T-helper 1 cell treated with Interleukin-12 subunit alpha and Interleukin-12 subunit beta and Interleukin-4 antibody, amounts not matched to agents 30 μg/mL and 1 μg/mL, for 36 hours (primary cell): ENCODE results near the gene ZHX3.
"Not testable (repeated sequence)": the region's sequence is repeated elsewhere in the genome, so short reads cannot be mapped to it uniquely, and the experiment has no call there.

Source experiments
- H3K27ac Mint-ChIP-seq: one replicate; pipeline ENCODE4 v1.8.0; 2021; ENCODE audit warnings: mild to moderate bottlenecking, mixed read lengths
- H3K27me3 Mint-ChIP-seq: one replicate; pipeline ENCODE4 v1.8.0; 2021; ENCODE audit warnings: low read depth, mixed read lengths
- H3K36me3 Mint-ChIP-seq: one replicate; pipeline ENCODE4 v1.8.0; 2021; ENCODE audit warnings: low read depth, mixed read lengths
- H3K4me1 Mint-ChIP-seq: one replicate; pipeline ENCODE4 v1.8.0; 2021; ENCODE audit warnings: low read depth, mixed read lengths
- H3K4me3 Mint-ChIP-seq: one replicate; pipeline ENCODE4 v1.8.0; 2021; ENCODE audit warnings: mild to moderate bottlenecking, moderate library complexity, mixed read lengths
- H3K9me3 Mint-ChIP-seq: one replicate; pipeline ENCODE4 v1.8.0; 2021; ENCODE audit warnings: mixed read lengths

ZHX3 gene

DNA sequence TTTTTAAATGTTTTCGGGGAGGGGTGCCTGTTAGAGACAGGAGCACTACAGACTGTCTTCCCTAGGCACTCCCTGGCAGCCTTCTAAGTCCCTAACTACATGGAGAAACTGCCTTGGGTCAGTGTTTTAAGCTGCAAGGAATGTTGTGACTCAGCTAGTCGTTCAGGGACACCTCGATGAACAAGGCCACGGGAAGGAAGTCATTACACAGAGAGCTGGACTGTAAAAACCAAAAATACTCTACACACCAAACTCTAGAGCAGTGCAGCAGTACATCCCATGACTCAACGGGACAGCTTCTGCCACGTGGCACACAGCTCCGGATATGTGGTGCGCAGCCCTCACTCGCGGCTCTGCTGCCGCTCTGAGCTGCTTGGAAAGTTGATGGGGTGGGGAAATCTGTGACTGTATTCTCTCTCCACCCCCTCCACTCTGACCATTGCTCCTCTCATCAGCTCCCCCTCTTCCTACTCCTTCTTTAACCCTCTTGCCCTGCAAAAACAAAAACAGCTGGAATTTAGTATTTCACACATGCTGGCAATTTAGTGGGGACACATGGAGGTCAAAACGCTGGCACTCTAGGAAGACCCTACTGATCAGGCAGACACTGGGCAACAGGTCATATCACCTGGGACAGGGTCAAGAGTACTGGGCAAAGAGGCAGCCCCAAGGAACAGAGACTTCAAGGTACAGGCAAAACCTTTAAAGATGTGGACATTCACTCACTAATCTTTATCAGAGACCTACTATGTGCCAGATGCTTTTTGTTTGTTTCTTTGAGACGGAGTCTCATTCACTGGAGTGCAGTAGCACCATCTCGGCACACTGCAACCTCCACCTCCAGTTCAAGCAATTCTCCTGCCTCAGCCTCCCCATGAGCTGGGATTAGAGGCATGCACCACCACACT, 12.2 kb upstream of the ZHX3 start:
- no peak overlapping the region for H3K4me3 Mint-ChIP-seq
- no peaks in the 10 kb centered on the region for H3K9me3 Mint-ChIP-seq
- no peaks in the 10 kb centered on the region for H3K36me3 Mint-ChIP-seq
- H3K27me3 Mint-ChIP-seq = no peaks in the 10 kb centered on the region
- H3K27ac Mint-ChIP-seq = peak overlapping the region; percentile 42
- H3K4me1 Mint-ChIP-seq = peaks cover 12% of the 10 kb centered on the region

GRCh38 chr20:41327178-41327577, 9.6 kb upstream of the ZHX3 start:
- Mint-ChIP-seq H3K4me1 (peaks cover 12% of the 10 kb centered on the region), H3K36me3 (no peaks in the 10 kb centered on the region), H3K27me3 (no peaks in the 10 kb centered on the region), H3K9me3 (no peaks in the 10 kb centered on the region), H3K27ac (no peak overlapping the region), H3K4me3 (no peak overlapping the region)

DNA sequence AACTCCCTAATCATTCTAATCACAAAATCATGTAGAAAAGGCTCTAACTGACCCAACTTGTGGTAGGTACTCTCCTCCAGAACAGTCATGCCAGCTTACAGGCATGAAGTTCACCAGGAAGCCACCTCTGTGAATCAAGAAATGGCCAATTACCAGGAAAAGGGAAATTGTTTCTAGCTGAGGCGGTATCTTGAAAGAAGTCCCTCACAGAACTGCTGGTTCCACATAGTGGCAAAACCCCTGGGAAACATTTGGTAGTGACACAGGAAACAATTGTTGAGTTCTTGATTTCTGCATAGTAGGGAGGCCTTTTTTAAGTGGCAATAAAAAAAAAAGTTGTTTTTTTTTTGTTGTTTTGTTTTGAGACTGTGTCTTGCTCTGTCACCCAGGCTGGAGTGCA, 3.4 kb upstream of the ZHX3 start:
- Mint-ChIP-seq H3K27ac (no peak overlapping the region), H3K36me3 (no peaks in the 10 kb centered on the region), H3K9me3 (no peaks in the 10 kb centered on the region), H3K27me3 (peaks cover 6% of the 10 kb centered on the region), H3K4me1 (peaks cover 14% of the 10 kb centered on the region), H3K4me3 (no peak overlapping the region)

- Mint-ChIP-seq H3K27me3 (peaks cover 6% of the 10 kb centered on the region), H3K27ac (no peak overlapping the region)
These were observed 2.9 kb upstream of the ZHX3 start for GRCh38 chr20:41320441-41320840.

DNA sequence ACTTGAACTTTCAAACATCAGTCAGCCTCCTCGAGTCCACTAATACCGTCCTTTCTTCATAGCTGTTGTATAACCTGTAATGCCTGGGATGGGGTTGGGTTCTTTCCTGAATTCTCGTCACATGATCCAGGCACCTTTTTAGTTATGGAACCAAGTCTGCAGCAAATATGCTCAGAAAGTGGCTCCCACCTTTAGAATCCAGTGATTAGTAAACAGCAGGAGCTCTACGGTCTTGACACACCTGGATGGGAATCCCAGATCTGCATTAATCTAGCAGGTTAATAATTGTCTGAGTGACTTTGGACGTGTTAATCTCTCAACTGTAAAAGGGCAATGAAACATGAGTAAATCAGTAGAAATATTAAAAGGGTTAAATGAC, 729 bp upstream of the ZHX3 start:
- Mint-ChIP-seq H3K4me1 (peaks cover 19% of the 10 kb centered on the region), H3K27ac (no peak overlapping the region), H3K27me3 (peaks cover 6% of the 10 kb centered on the region), H3K4me3 (peak overlapping the region; percentile 67), H3K9me3 (no peaks in the 10 kb centered on the region), H3K36me3 (no peaks in the 10 kb centered on the region)

More at GRCh38 chr20:41320441-41320840, 2.9 kb upstream of the ZHX3 start:
- Mint-ChIP-seq H3K36me3 (no peaks in the 10 kb centered on the region), H3K4me1 (peaks cover 17% of the 10 kb centered on the region), H3K4me3 (no peak overlapping the region), H3K9me3 (no peaks in the 10 kb centered on the region)

DNA sequence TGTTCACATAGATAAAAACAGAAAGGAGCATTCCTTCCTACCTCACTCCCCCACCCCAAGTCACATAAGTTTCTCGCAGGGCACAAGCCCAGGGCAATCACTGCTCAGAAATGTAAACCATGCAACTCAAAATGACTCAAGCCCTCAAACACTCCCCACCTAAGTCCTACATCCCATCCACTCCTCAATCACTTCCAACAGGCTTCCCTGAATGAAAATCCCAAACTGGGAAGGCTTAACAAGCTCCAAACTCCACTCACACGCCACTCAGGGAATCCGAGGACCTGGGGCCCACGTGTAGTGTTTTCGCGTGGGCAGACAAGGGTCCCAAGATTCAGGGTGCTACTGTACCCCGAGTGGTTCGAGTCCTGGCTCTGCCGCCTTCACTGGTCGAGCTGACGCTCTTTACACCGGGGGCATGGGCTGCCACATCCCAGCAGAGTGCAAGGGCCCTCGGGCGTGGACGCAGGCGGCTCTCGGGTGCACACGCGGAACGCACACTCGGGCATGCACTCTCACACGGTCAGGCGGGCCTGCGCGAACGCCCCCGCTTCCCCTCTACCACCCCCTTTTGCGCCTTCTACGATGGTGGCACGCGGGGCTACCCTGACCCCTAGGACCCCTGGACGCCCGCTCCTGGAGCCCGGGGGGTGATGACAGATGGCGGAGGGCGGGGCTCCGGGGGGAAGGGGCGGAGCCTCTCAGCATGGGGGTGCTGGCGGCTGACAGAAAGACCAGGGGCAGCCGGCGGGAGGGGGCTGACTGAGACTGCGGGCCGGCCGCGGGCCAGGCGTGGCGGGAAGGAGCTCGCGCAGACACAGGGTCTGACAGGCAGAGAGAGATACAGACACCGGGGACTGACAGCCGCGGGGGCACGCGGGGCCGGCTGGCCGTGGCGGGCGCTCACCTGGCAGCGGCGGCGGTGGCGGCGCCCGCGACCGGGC, 657 bp downstream of the ZHX3 start:
- H3K27ac Mint-ChIP-seq = peak overlapping the region; percentile 64
- no peaks in the 10 kb centered on the region for H3K36me3 Mint-ChIP-seq
- peaks cover 19% of the 10 kb centered on the region for H3K4me1 Mint-ChIP-seq
- H3K9me3 Mint-ChIP-seq = no peaks in the 10 kb centered on the region
- peaks cover 6% of the 10 kb centered on the region for H3K27me3 Mint-ChIP-seq
- H3K4me3 Mint-ChIP-seq = peak overlapping the region; percentile 79

DNA sequence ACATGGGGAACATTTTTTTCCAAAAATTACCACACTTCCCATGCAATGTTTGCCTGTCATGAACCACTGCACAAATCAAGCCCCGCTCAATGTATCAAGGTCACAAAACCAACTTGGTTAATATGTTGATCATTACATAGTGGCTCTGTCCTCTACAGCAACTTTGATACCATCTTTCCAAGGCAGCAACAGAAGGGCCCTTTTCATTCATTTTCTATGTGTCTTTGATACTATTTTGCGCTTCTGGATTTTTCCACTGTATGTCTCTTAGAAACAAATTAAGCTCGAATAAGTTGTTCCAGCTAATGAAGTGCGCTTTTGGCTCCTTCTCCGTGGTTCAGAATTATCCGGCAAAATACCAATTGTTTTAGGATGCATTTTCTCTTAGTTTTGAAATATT, 1.5 kb downstream of the ZHX3 start:
- H3K9me3 Mint-ChIP-seq = no peaks in the 10 kb centered on the region
- peak overlapping the region; percentile 11 for H3K27ac Mint-ChIP-seq
- H3K4me3 Mint-ChIP-seq = peak overlapping the region; percentile 79
- H3K36me3 Mint-ChIP-seq = peaks cover 1% of the 10 kb centered on the region
- H3K4me1 Mint-ChIP-seq = peaks cover 19% of the 10 kb centered on the region
- H3K27me3 Mint-ChIP-seq = peaks cover 6% of the 10 kb centered on the region

GRCh38 chr20:41314386-41314785, 3.1 kb downstream of the ZHX3 start:
- H3K4me3 Mint-ChIP-seq = no peak overlapping the region
- H3K27me3 Mint-ChIP-seq = peaks cover 8% of the 10 kb centered on the region
- H3K9me3 Mint-ChIP-seq = no peaks in the 10 kb centered on the region
- no peak overlapping the region for H3K27ac Mint-ChIP-seq
- H3K4me1 Mint-ChIP-seq = peaks cover 17% of the 10 kb centered on the region
- peaks cover 1% of the 10 kb centered on the region for H3K36me3 Mint-ChIP-seq

- not testable (repeated sequence) for H3K27me3 Mint-ChIP-seq, H3K9me3 Mint-ChIP-seq, H3K4me3 Mint-ChIP-seq, H3K36me3 Mint-ChIP-seq, H3K27ac Mint-ChIP-seq
- peaks cover 15% of the 10 kb centered on the region for H3K4me1 Mint-ChIP-seq
These were observed 5.5 kb downstream of the ZHX3 start for GRCh38 chr20:41312009-41312408.

- peaks cover 5% of the 10 kb centered on the region for H3K27me3 Mint-ChIP-seq
- no peak overlapping the region for H3K27ac Mint-ChIP-seq
- peaks cover 1% of the 10 kb centered on the region for H3K36me3 Mint-ChIP-seq
- no peak overlapping the region for H3K4me3 Mint-ChIP-seq
- H3K4me1 Mint-ChIP-seq = no peaks in the 10 kb centered on the region
- no peaks in the 10 kb centered on the region for H3K9me3 Mint-ChIP-seq
These were observed 7.7 kb downstream of the ZHX3 start for GRCh38 chr20:41309817-41310216.

- no peak overlapping the region for H3K27ac Mint-ChIP-seq
These were observed 8.7 kb downstream of the ZHX3 start for GRCh38 chr20:41308726-41309413.

GRCh38 chr20:41308290-41308711, 9.2 kb downstream of the ZHX3 start:
- Mint-ChIP-seq H3K27ac (no peak overlapping the region), H3K36me3 (peaks cover 1% of the 10 kb centered on the region), H3K27me3 (peaks cover 5% of the 10 kb centered on the region), H3K4me3 (no peak overlapping the region), H3K4me1 (no peaks in the 10 kb centered on the region), H3K9me3 (no peaks in the 10 kb centered on the region)

More at GRCh38 chr20:41308726-41309413, 8.7 kb downstream of the ZHX3 start:
- Mint-ChIP-seq H3K27me3 (peaks cover 5% of the 10 kb centered on the region), H3K4me3 (no peak overlapping the region), H3K4me1 (no peaks in the 10 kb centered on the region), H3K36me3 (peaks cover 1% of the 10 kb centered on the region), H3K9me3 (no peaks in the 10 kb centered on the region)

- no peaks in the 10 kb centered on the region for H3K4me1 Mint-ChIP-seq
- no peaks in the 10 kb centered on the region for H3K9me3 Mint-ChIP-seq
- H3K27ac Mint-ChIP-seq = no peak overlapping the region
- no peak overlapping the region for H3K4me3 Mint-ChIP-seq
- peaks cover 1% of the 10 kb centered on the region for H3K36me3 Mint-ChIP-seq
- peaks cover 5% of the 10 kb centered on the region for H3K27me3 Mint-ChIP-seq
These were observed 10.5 kb downstream of the ZHX3 start for GRCh38 chr20:41307021-41307420.

DNA sequence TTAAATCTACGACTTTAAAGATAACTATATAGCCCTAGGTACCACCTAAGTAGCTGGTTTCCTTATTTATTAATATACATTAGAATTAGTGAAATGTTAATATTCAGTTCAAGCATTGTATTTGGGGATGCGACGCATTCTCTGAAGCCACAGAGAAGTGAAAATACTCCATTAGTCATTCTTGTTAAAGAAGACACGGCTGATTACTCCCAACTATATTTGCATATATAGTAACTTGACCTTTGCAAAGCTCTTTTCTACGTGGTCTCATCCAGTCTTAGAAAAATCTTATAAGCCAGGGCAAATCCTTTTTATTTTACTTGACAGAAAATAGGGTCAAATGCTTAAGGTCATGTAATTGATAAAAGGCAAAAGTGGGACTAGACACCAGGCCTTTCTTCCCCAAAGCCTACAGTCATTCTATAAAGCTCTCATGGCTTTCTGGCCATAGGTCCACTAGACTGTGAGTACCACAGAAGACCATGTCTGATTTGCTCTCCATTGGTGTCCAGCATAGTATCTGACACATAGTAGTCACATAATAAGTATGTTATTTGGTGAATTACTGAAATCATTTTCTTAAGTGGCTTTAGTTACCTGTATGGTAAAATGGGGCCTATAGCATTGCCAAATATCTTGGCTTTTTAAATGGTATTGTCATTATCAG, 11.3 kb downstream of the ZHX3 start:
- Mint-ChIP-seq H3K4me3 (no peak overlapping the region), H3K27me3 (peaks cover 5% of the 10 kb centered on the region), H3K4me1 (no peaks in the 10 kb centered on the region), H3K9me3 (no peaks in the 10 kb centered on the region), H3K27ac (no peak overlapping the region), H3K36me3 (no peaks in the 10 kb centered on the region)
